ENCODE measurements around the gene CERKL.

DNA sequence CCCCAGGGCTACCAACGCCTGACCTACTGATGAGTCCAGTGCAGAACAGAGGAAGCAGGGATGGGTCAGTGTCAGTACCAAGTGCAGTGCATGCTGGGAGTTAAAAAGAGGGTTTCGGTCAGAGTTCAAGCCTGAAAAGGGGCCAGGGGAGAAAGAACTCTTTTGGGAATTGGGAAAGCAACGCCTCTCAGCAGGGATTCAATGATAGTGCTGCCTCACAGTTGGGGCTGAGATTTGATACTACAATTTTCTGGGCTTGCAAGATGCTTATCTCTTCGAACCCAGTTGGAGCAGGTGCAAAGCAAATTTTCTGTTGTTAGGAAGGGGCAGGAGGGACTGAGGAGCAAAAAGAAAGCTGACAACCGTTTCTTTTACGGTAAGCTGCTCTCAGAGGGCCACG, 82.6 kb downstream of the CERKL start:
- no peak for TF ChIP-seq SALL2 (CRISPR knock-in tag; IDR thresholded peaks at IDR 0.05)
- no peak for TF ChIP-seq BHLHE40 (IDR thresholded peaks at IDR 0.05; ENCODE audit: low read length)
- TF ChIP-seq MYC (CRISPR knock-in tag; IDR thresholded peaks at IDR 0.05; ENCODE audit: borderline replicate concordance): no peak
- no peak for TF ChIP-seq SRF (IDR thresholded peaks at IDR 0.05; ENCODE audit: low read depth, low read length)
- TF ChIP-seq FIP1L1 (IDR thresholded peaks at IDR 0.05; ENCODE audit: borderline replicate concordance, insufficient read depth, low read depth, low read length): no peak
- no peak for TF ChIP-seq RAD21 (CRISPR knock-in tag; IDR thresholded peaks at IDR 0.05)
- TF ChIP-seq, protein P1, sequence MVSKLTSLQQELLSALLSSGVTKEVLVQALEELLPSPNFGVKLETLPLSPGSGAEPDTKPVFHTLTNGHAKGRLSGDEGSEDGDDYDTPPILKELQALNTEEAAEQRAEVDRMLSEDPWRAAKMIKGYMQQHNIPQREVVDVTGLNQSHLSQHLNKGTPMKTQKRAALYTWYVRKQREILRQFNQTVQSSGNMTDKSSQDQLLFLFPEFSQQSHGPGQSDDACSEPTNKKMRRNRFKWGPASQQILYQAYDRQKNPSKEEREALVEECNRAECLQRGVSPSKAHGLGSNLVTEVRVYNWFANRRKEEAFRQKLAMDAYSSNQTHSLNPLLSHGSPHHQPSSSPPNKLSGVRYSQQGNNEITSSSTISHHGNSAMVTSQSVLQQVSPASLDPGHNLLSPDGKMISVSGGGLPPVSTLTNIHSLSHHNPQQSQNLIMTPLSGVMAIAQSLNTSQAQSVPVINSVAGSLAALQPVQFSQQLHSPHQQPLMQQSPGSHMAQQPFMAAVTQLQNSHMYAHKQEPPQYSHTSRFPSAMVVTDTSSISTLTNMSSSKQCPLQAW (CRISPR knock-in tag; IDR thresholded peaks at IDR 0.05): no peak
- TF ChIP-seq, protein P2, sequence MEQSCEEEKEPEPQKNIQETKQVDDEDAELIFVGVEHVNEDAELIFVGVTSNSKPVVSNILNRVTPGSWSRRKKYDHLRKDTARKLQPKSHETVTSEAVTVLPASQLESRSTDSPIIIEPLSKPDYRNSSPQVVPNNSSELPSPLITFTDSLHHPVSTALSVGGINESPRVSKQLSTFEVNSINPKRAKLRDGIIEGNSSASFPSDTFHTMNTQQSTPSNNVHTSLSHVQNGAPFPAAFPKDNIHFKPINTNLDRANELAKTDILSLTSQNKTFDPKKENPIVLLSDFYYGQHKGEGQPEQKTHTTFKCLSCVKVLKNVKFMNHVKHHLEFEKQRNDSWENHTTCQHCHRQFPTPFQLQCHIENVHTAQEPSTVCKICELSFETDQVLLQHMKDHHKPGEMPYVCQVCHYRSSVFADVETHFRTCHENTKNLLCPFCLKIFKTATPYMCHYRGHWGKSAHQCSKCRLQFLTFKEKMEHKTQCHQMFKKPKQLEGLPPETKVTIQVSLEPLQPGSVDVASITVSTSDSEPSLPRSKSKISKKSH (CRISPR knock-in tag; IDR thresholded peaks at IDR 0.05; ENCODE audit: borderline replicate concordance): no peak
- TF ChIP-seq NCOA1 (CRISPR knock-in tag; IDR thresholded peaks at IDR 0.05): no peak
- no peak for TF ChIP-seq CHD4 (IDR thresholded peaks at IDR 0.05; ENCODE audit: borderline replicate concordance, low read length)
- no peak for TF ChIP-seq TBL1XR1 (IDR thresholded peaks at IDR 0.05; ENCODE audit: borderline replicate concordance, low read length, partially characterized antibody)
- TF ChIP-seq, protein P3, sequence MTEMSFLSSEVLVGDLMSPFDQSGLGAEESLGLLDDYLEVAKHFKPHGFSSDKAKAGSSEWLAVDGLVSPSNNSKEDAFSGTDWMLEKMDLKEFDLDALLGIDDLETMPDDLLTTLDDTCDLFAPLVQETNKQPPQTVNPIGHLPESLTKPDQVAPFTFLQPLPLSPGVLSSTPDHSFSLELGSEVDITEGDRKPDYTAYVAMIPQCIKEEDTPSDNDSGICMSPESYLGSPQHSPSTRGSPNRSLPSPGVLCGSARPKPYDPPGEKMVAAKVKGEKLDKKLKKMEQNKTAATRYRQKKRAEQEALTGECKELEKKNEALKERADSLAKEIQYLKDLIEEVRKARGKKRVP (CRISPR knock-in tag; IDR thresholded peaks at IDR 0.05): no peak
